Body of pancreas (tissue), 4 donors: ENCODE results near the gene UBE3B. TPM values are rescaled to one million over a fixed set of nuclear protein-coding genes. Genes with fewer than 3 reads are reported as not detected.

Experiments used
- ATAC-seq: fragments of 150-250 bp; one replicate; pipeline ENCODE4 v1.9.1; 2016
- DNase-seq, 4 donors: peaks; one replicate each; pipeline ENCODE4 v3.0.0-alpha.2; 2019
- H3K27ac ChIP-seq, 4 donors: fragments of 200-600 bp; sonication (generic); 1 replicate in 3 of 4; 2 replicates in 1 of 4; pipeline versions ENCODE4 v1.5.1 to v1.6.1; 2016 to 2019; ENCODE audit warnings: mild to moderate bottlenecking in 1 of 4, mixed read lengths in 1 of 4, moderate library complexity in 1 of 4
- H3K27me3 ChIP-seq, 2 donors: fragments of 200-600 bp; sonication (generic); one replicate each; pipeline ENCODE4 v1.6.0; 2016; ENCODE audit warnings: mild to moderate bottlenecking in 1 of 2
- H3K36me3 ChIP-seq, 2 donors: fragments of 200-600 bp; sonication (generic); replicated peaks in 1 of 2; 2 replicates each; pipeline ENCODE4 v1.5.1; 2016; ENCODE audit warnings: low read depth in 2 of 2; ENCODE audit not compliant: insufficient read depth in 1 of 2
- H3K4me1 ChIP-seq: fragments of 200-600 bp; sonication (generic); one replicate; pipeline ENCODE4 v1.6.0; 2016
- H3K4me3 ChIP-seq, 2 donors: fragments of 200-600 bp; sonication (generic); 1 replicate in 1 of 2; 2 replicates in 1 of 2; pipeline ENCODE4 v1.5.1; 2016 to 2019
- H3K9me3 ChIP-seq, 3 donors: fragments of 200-600 bp; sonication (generic); 1 replicate in 2 of 3; 2 replicates in 1 of 3; pipeline ENCODE4 v1.5.1; 2016
- CTCF ChIP-seq, 7 experiments: fragments of 450-650 bp in 4 of 7; fragments of 200-600 bp in 3 of 7; sonication (generic) in 3 of 7; IDR thresholded peaks; one replicate each; pipeline ENCODE4 v1.5.1; 2016 to 2019; ENCODE audit warnings: antibody characterized with exemption in 7 of 7
- POLR2A ChIP-seq, 3 donors: fragments of 450-650 bp; IDR thresholded peaks; one replicate each; pipeline ENCODE4 v1.6.1; 2016; ENCODE audit warnings: antibody characterized with exemption in 3 of 3, mild to moderate bottlenecking in 2 of 3
- WGBS, 2 donors: methylation state at CpG; one replicate each; pipeline ENCODE4 v1.1.5; 2017; 5-methylcytosine and 5-hydroxymethylcytosine counted together
- intact Hi-C: fragments of 100-400 bp; cut with DNase I; formaldehyde crosslinking; loops from one replicate; pipeline ENCODE4 v1.15.1; 2023
- total RNA-seq, 2 donors: library from RNA; depleted of rRNA; stranded (reverse); fragments of >200 nt; gene quantifications; one replicate each; pipeline ENCODE4 v1.1.0, GENCODE V29; 2016

Gene UBE3B
- total RNA-seq, 2 donors from 2014 or later, result 18.9 to 33.9 TPM

GRCh38 chr12:109494348-109494881 is 17.0 kb downstream of the UBE3B start:
- Histone ChIP-seq H3K27ac (no peak overlapping the region), H3K27me3 (no peaks in the 10 kb centered on the region), H3K4me3 (no peak overlapping the region), H3K36me3 (peaks cover 9 to 55% of the 10 kb centered on the region in 2 donors), H3K9me3 (no peaks in the 10 kb centered on the region), H3K4me1 (no peaks in the 10 kb centered on the region)
- intact Hi-C loops, result no loop called here
- no peak for TF ChIP-seq POLR2A (IDR thresholded peaks at IDR 0.05)
- no peak for TF ChIP-seq CTCF (IDR thresholded peaks at IDR 0.05)
- no peak for ATAC-seq
- DNase-seq, result no peak
- WGBS, 2 donors, result 95 to 97% methylated on average over 7 of the region's 7 CpGs

GRCh38 chr12:109495012-109495411 is 17.6 kb downstream of the UBE3B start:
- DNase-seq (no peak), ATAC-seq (no peak)
- H3K36me3 ChIP-seq, result peaks cover 9 to 52% of the 10 kb centered on the region in 2 donors
- no peak overlapping the region for H3K27ac ChIP-seq
- no peak for TF ChIP-seq CTCF (IDR thresholded peaks at IDR 0.05)
- TF ChIP-seq POLR2A (IDR thresholded peaks at IDR 0.05), result no peak
- no peaks in the 10 kb centered on the region for H3K27me3 ChIP-seq
- H3K4me1 ChIP-seq, result no peaks in the 10 kb centered on the region
- H3K9me3 ChIP-seq, result no peaks in the 10 kb centered on the region
- intact Hi-C loops, result no loop called here
- no peak overlapping the region for H3K4me3 ChIP-seq

GRCh38 chr12:109496306-109496705 is 18.9 kb downstream of the UBE3B start:
- no peak for TF ChIP-seq CTCF (IDR thresholded peaks at IDR 0.05)
- TF ChIP-seq POLR2A (IDR thresholded peaks at IDR 0.05), result no peak
- peaks cover 9 to 44% of the 10 kb centered on the region in 2 donors for H3K36me3 ChIP-seq
- ATAC-seq, result no peak

GRCh38 chr12:109497675-109498074 is 20.2 kb downstream of the UBE3B start:
- no peak overlapping the region for H3K4me3 ChIP-seq
- H3K36me3 ChIP-seq, result peaks cover 9 to 41% of the 10 kb centered on the region in 2 donors
- TF ChIP-seq CTCF (IDR thresholded peaks at IDR 0.05), result no peak
- no peak for TF ChIP-seq POLR2A (IDR thresholded peaks at IDR 0.05)
- WGBS, 2 donors, result 91% methylated on average over 7 of the region's 7 CpGs
- no peaks in the 10 kb centered on the region for H3K27me3 ChIP-seq
- ATAC-seq (no peak), DNase-seq (no peak)
- H3K4me1 ChIP-seq, result no peaks in the 10 kb centered on the region
- H3K9me3 ChIP-seq, result no peaks in the 10 kb centered on the region
- intact Hi-C loops, result no loop called here
- H3K27ac ChIP-seq, result no peak overlapping the region

More at GRCh38 chr12:109496306-109496705, 18.9 kb downstream of the UBE3B start:
- Histone ChIP-seq H3K27me3 (no peaks in the 10 kb centered on the region), H3K4me1 (no peaks in the 10 kb centered on the region), H3K27ac (no peak overlapping the region), H3K4me3 (no peak overlapping the region), H3K9me3 (no peaks in the 10 kb centered on the region)
- DNase-seq, result no peak
- intact Hi-C loops, result no loop called here

GRCh38 chr12:109500406-109501185 is 23.2 kb downstream of the UBE3B start:
- TF ChIP-seq POLR2A (IDR thresholded peaks at IDR 0.05) (no peak), CTCF (IDR thresholded peaks at IDR 0.05) (no peak)
- no peaks in the 10 kb centered on the region for H3K27me3 ChIP-seq
- intact Hi-C loops, result no loop called here
- no peak overlapping the region for H3K27ac ChIP-seq
- peaks cover under 1 to 28% of the 10 kb centered on the region in 2 donors for H3K36me3 ChIP-seq
- no peak overlapping the region for H3K4me3 ChIP-seq
- ATAC-seq (no peak), DNase-seq (no peak)
- no peaks in the 10 kb centered on the region for H3K4me1 ChIP-seq
- H3K9me3 ChIP-seq, result no peaks in the 10 kb centered on the region
- 86 to 89% methylated on average over 9 of the region's 9 CpGs for WGBS, 2 donors
